Measurements from ENCODE around the gene SNX7. TPM values are rescaled to one million over a fixed set of nuclear protein-coding genes. Genes with fewer than 3 reads are reported as not detected.

SNX7 gene
- total RNA-seq, 1 donor from 2014 or later, result 15.8 TPM

DNA sequence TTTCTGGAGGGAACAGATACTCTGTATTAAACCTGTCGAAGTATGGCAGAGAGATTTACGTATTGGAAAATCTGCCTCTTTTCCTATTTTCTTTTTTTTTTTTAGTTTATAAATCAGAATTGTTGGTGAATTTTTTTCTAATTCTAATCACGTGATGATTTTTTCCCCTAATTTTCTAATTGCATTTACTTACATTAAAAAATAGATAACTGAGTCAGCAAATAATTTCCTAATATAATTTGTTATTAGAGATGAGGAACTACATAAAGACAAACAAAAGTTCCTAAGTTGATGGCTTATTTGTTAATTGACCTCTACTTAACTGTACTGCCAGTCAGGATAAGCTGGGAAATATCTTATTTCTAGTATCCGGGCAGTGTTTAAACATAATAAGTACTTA is 34.6 kb downstream of the SNX7 start:
- DNase-seq, result no peak
- H3K9me3 ChIP-seq (replicated peaks), result no peaks in the 10 kb centered on the region
- no peaks in the 10 kb centered on the region for H3K4me1 ChIP-seq
- intact Hi-C loops (cut with micrococcal nuclease), result no loop called here
- H3K27me3 ChIP-seq (ENCODE audit: low read depth), result no peaks in the 10 kb centered on the region
- no peak overlapping the region for H3K27ac ChIP-seq (replicated peaks)
- TF ChIP-seq, protein P1, sequence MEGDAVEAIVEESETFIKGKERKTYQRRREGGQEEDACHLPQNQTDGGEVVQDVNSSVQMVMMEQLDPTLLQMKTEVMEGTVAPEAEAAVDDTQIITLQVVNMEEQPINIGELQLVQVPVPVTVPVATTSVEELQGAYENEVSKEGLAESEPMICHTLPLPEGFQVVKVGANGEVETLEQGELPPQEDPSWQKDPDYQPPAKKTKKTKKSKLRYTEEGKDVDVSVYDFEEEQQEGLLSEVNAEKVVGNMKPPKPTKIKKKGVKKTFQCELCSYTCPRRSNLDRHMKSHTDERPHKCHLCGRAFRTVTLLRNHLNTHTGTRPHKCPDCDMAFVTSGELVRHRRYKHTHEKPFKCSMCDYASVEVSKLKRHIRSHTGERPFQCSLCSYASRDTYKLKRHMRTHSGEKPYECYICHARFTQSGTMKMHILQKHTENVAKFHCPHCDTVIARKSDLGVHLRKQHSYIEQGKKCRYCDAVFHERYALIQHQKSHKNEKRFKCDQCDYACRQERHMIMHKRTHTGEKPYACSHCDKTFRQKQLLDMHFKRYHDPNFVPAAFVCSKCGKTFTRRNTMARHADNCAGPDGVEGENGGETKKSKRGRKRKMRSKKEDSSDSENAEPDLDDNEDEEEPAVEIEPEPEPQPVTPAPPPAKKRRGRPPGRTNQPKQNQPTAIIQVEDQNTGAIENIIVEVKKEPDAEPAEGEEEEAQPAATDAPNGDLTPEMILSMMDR (IDR thresholded peaks at IDR 0.05; ENCODE audit: borderline replicate concordance), result no peak
- no peak overlapping the region for H3K4me3 ChIP-seq
- peaks cover 28% of the 10 kb centered on the region for H3K36me3 ChIP-seq

DNA sequence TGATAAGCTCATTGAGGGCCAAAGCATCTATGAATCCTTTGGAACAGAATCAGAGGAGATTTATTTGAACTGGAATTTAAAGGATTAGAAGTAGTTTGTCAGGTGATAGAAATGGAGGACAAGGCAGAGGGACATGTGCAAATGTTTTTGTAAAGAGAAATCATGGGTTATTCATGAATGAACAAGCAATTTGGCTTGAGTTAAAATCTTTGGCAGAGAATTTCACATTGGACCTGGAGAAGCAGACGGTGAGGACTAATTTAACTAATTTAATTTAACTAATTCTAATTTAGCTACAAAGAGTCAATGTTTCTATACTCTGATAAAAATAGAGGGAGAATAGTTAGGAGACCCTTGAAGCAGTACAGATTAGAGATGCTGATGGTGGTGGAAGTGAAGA is 36.3 kb downstream of the SNX7 start:
- peaks cover 28% of the 10 kb centered on the region for H3K36me3 ChIP-seq
- no peaks in the 10 kb centered on the region for H3K4me1 ChIP-seq
- H3K9me3 ChIP-seq (replicated peaks), result no peaks in the 10 kb centered on the region
- no peaks in the 10 kb centered on the region for H3K27me3 ChIP-seq (ENCODE audit: low read depth)
- H3K27ac ChIP-seq (replicated peaks), result no peak overlapping the region
- TF ChIP-seq, protein P1 (IDR thresholded peaks at IDR 0.05; ENCODE audit: borderline replicate concordance), result no peak
- DNase-seq, result no peak
- H3K4me3 ChIP-seq, result no peak overlapping the region
- intact Hi-C loops (cut with micrococcal nuclease), result no loop called here

DNA sequence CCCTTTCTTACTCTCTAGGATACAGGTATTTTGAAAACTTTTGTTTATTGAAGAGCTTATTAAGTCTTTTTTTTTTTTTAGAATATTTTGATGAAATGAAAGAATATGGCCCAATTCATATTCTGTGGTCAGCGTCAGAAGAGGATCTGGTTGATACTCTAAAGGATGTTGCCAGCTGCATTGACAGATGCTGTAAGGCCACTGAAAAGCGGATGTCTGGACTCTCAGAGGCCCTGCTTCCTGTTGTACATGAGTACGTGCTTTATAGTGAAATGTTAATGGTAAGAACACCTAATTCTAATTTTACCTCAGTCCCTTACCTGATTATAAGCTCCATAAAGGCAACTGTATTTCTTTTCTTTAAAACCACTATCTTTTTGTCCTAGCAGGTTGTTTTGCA is 37.1 kb downstream of the SNX7 start:
- H3K27me3 ChIP-seq (ENCODE audit: low read depth), result no peaks in the 10 kb centered on the region
- no peak overlapping the region for H3K4me3 ChIP-seq
- H3K36me3 ChIP-seq, result peaks cover 28% of the 10 kb centered on the region
- H3K27ac ChIP-seq (replicated peaks), result no peak overlapping the region
- intact Hi-C loops (cut with micrococcal nuclease), result no loop called here
- H3K9me3 ChIP-seq (replicated peaks), result no peaks in the 10 kb centered on the region
- TF ChIP-seq, protein P1 (IDR thresholded peaks at IDR 0.05; ENCODE audit: borderline replicate concordance), result no peak
- no peaks in the 10 kb centered on the region for H3K4me1 ChIP-seq
- no peak for DNase-seq

DNA sequence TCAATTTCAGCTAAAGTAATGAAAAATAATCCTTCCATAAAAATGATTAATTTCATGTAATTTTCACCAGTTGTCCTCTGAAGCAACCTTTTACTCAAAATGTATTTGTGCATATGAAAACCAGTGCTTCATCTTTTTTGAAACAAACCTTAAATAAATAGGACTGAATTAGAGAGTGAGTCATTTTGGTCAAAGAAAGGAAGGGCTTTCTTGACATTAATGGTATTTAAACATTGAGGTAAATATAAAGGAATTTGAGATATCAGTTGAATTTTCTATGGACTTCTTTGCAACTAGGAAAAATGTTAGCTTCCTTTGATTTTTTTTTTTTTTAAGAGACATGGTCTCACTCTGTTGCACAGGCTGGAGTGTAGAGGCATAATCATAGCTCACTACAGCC is 38.7 kb downstream of the SNX7 start:
- Histone ChIP-seq H3K36me3 (peaks cover 32% of the 10 kb centered on the region), H3K4me1 (no peaks in the 10 kb centered on the region)
- no peak for DNase-seq

DNA sequence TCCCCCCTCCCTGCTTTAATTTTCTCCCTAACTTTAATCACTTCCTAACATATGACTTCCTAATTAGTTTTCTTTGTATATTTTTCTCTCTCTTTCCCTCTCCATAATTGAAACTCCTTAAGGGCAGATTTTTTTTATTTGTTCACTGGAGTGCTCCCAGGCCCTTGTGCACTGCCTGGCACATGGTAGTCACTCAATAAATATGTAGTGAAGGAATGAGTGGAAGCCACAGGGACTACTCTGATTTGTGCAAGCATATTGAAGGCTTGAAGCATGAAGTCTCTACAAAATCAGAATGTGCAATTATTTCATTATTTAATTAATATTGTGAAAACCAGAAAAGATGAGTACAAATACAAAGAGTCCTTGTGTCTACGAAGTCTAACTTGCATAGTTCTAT is 41.5 kb downstream of the SNX7 start:
- Histone ChIP-seq H3K4me1 (no peaks in the 10 kb centered on the region), H3K27ac (replicated peaks) (no peak overlapping the region), H3K27me3 (ENCODE audit: low read depth) (no peaks in the 10 kb centered on the region), H3K9me3 (replicated peaks) (no peaks in the 10 kb centered on the region), H3K36me3 (peaks cover 27% of the 10 kb centered on the region), H3K4me3 (no peak overlapping the region)
- intact Hi-C loops (cut with micrococcal nuclease), result no loop called here
- TF ChIP-seq, protein P1 (IDR thresholded peaks at IDR 0.05; ENCODE audit: borderline replicate concordance), result no peak
- DNase-seq, result no peak

More for the DNA sequence above, 38.7 kb downstream of the SNX7 start:
- H3K27me3 ChIP-seq (ENCODE audit: low read depth), result no peaks in the 10 kb centered on the region
- intact Hi-C loops (cut with micrococcal nuclease), result no loop called here
- H3K4me3 ChIP-seq, result no peak overlapping the region
- TF ChIP-seq, protein P1 (IDR thresholded peaks at IDR 0.05; ENCODE audit: borderline replicate concordance), result no peak
- H3K27ac ChIP-seq (replicated peaks), result no peak overlapping the region
- no peaks in the 10 kb centered on the region for H3K9me3 ChIP-seq (replicated peaks)

DNA sequence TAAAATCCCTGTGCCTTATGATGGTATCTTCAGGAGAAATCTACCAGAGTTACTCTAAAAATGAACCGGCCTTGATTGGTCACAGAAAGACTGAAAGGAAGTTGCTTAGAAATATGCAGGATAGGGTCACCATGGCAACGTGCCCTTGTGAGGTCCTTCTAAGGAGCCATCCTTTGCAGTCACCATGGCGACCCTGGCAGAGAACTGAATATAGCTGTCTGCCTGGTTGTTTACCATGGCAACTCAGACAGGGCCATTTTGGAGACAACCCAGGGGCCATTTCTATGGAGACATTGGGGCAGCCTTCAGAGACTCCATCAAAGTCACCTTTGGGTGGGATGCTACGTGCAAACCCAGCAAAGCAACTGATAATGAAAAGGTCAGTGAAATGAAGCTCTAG is 43.0 kb downstream of the SNX7 start:
- TF ChIP-seq, protein P1 (IDR thresholded peaks at IDR 0.05; ENCODE audit: borderline replicate concordance), result no peak
- H3K9me3 ChIP-seq (replicated peaks), result no peaks in the 10 kb centered on the region
- no peaks in the 10 kb centered on the region for H3K4me1 ChIP-seq
- no peak overlapping the region for H3K27ac ChIP-seq (replicated peaks)
- intact Hi-C loops (cut with micrococcal nuclease), result no loop called here
- H3K4me3 ChIP-seq, result no peak overlapping the region
- DNase-seq, result no peak
- no peaks in the 10 kb centered on the region for H3K27me3 ChIP-seq (ENCODE audit: low read depth)
- peaks cover 14% of the 10 kb centered on the region for H3K36me3 ChIP-seq
